Osteoblast (primary cell): ENCODE results near the gene HABP2. TPM values are rescaled to one million over a fixed set of nuclear protein-coding genes. Genes with fewer than 3 reads are reported as not detected.

ENCODE experiments used
- DNase-seq: peaks from one replicate; pipeline ENCODE4 v3.0.0; 2011; ENCODE audit warnings: low spot score, mixed read lengths; ENCODE audit not compliant: insufficient read length; ENCODE audit errors: missing footprints
- H2AFZ ChIP-seq: 2 replicates; pipeline ENCODE4 v1.6.0; 2011; ENCODE audit warnings: mild to moderate bottlenecking, low read length
- H3K27ac ChIP-seq: 2 replicates; pipeline ENCODE4 v1.5.1; 2011; ENCODE audit warnings: mild to moderate bottlenecking, low read depth, low read length, moderate library complexity
- H3K27me3 ChIP-seq: 2 replicates; pipeline ENCODE4 v1.6.0; 2012; ENCODE audit warnings: mild to moderate bottlenecking, control low read depth, inconsistent platforms, low read length, moderate library complexity; ENCODE audit not compliant: insufficient read depth
- H3K36me3 ChIP-seq: 2 replicates; pipeline ENCODE4 v1.5.1; 2011; ENCODE audit warnings: mild to moderate bottlenecking, low read length, control low read depth, moderate library complexity; ENCODE audit not compliant: insufficient read depth
- H3K4me1 ChIP-seq: 2 replicates; pipeline ENCODE4 v1.5.1; 2011; ENCODE audit warnings: mild to moderate bottlenecking, low read length, control low read depth, moderate library complexity; ENCODE audit not compliant: insufficient read depth
- H3K4me2 ChIP-seq: 2 replicates; pipeline ENCODE4 v1.6.0; 2011; ENCODE audit warnings: mild to moderate bottlenecking, low read length; ENCODE audit not compliant: insufficient read depth
- H3K4me3 ChIP-seq: fragments of 200-600 bp; sonication (generic); 3 replicates; pipeline ENCODE4 v1.5.1; 2012; ENCODE audit warnings: mild to moderate bottlenecking, low read length, inconsistent platforms; ENCODE audit not compliant: insufficient read depth
- H3K79me2 ChIP-seq: 2 replicates; pipeline ENCODE4 v1.6.0; 2012; ENCODE audit warnings: mild to moderate bottlenecking, low read length, control low read depth, inconsistent platforms; ENCODE audit not compliant: insufficient read depth
- H3K9me3 ChIP-seq: 2 replicates; pipeline ENCODE4 v1.5.1; 2011; ENCODE audit warnings: low read depth, low read length, control low read depth
- H4K20me1 ChIP-seq: 2 replicates; pipeline ENCODE4 v1.6.0; 2012; ENCODE audit warnings: mild to moderate bottlenecking, low read length, control low read depth; ENCODE audit not compliant: insufficient read depth
- CTCF ChIP-seq: IDR thresholded peaks from 2 replicates; pipeline ENCODE4 v1.5.1; 2011; ENCODE audit warnings: mild to moderate bottlenecking, low read depth, low read length, moderate library complexity; ENCODE audit errors: extremely low read depth
- total RNA-seq: library from RNA; depleted of rRNA; stranded (reverse); fragments of >200 nt; gene quantifications from 2 replicates; pipeline ENCODE4 v1.2.3, GENCODE V29; 2012

Gene HABP2
- total RNA-seq, 1 donor, result not detected

DNA sequence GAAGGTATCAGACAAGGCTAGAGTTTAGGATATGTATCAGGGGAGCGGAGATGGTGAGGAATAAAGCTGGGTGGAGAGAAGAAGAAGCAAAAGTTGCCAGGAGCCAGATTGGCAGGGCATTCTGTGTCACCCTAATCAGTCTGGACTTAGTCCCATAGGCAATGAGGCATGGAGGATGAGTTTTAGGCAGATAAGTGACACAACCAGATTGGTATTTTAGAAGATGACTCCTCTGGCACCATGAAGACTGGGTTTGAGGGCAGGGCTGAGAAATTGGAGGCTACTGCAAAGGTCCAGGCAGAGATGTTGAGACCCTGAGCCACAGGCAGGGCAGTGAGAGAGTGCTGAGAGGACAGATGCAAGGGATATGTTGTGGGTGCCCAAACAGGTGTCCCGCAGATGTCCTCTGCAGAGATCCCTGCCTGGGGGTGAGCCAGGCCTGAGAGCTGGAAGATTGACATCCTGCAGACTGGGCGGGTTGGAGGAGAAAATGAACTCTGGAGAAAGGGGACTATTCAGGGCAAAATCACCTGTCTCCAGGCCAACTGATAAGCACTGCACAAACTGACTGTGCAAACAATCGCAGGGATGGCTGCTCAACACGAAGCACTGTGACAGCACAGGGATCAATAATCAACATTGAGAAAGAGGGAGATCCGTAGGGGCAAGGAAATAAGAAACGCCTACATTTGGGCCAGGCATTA, 11.9 kb upstream of the HABP2 start:
- Histone ChIP-seq H3K27ac (no peak overlapping the region), H4K20me1 (no peaks in the 10 kb centered on the region), H3K79me2 (no peaks in the 10 kb centered on the region), H3K4me2 (no peak overlapping the region), H3K4me1 (peaks cover 5% of the 10 kb centered on the region), H3K9me3 (no peaks in the 10 kb centered on the region), H2AFZ (no peak overlapping the region), H3K27me3 (peaks cover 6% of the 10 kb centered on the region), H3K4me3 (no peak overlapping the region), H3K36me3 (no peaks in the 10 kb centered on the region)
- no peak for DNase-seq
- TF ChIP-seq CTCF, result no peak

- Histone ChIP-seq H3K27ac (no peak overlapping the region), H3K4me3 (no peak overlapping the region), H3K4me2 (no peak overlapping the region), H4K20me1 (no peaks in the 10 kb centered on the region), H3K27me3 (peaks cover 6% of the 10 kb centered on the region), H3K36me3 (no peaks in the 10 kb centered on the region), H3K79me2 (no peaks in the 10 kb centered on the region), H3K4me1 (peaks cover 5% of the 10 kb centered on the region), H3K9me3 (no peaks in the 10 kb centered on the region), H2AFZ (no peak overlapping the region)
- TF ChIP-seq CTCF, result no peak
- no peak for DNase-seq
These were observed 11.3 kb upstream of the HABP2 start for GRCh38 chr10:113541549-113541927.

DNA sequence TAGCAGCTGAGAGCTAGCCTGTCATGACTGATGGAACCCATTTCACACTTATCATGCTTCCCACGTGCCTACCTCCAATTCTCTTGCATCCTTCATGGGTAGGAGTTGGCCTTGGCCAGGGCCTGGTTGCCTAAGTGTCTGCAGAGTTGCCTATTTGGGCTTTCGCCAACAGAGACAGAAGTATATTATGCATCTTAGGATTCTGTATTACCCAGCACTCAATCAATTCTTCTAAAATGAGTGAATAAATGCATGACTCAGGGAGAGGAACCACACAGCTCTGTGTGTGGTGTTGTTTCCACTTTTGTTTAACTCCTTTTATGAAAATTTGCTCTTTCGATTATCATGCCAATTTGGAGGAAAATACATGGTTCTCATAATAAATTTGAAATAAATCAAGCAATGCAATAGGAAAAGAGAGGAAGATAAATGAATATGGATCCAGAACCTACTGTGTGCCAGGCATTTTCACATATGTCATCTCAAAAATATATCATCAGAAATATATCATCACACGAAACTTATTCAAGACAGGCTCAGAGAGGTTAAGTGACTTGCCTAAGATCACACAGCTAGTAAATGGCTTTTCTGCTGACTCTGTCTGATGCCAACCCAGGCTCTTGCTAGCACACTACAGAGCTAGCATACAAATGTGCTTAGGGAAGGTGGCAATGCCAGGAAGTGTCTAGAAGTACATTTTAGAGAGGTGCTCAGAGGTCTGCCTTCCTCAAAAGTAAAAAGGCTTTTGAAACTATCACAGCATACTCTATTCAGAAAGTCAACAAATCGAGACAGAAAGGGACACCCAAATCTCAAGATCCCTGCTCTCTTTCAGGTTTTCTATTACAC, 9.5 kb upstream of the HABP2 start:
- H3K4me2 ChIP-seq, result no peak overlapping the region
- peaks cover 5% of the 10 kb centered on the region for H3K4me1 ChIP-seq
- no peaks in the 10 kb centered on the region for H3K79me2 ChIP-seq
- no peaks in the 10 kb centered on the region for H3K36me3 ChIP-seq
- H3K9me3 ChIP-seq, result no peaks in the 10 kb centered on the region
- H2AFZ ChIP-seq, result no peak overlapping the region
- DNase-seq, result no peak
- no peak overlapping the region for H3K4me3 ChIP-seq
- peaks cover 3% of the 10 kb centered on the region for H3K27me3 ChIP-seq
- no peak overlapping the region for H3K27ac ChIP-seq
- no peaks in the 10 kb centered on the region for H4K20me1 ChIP-seq
- no peak for TF ChIP-seq CTCF

DNA sequence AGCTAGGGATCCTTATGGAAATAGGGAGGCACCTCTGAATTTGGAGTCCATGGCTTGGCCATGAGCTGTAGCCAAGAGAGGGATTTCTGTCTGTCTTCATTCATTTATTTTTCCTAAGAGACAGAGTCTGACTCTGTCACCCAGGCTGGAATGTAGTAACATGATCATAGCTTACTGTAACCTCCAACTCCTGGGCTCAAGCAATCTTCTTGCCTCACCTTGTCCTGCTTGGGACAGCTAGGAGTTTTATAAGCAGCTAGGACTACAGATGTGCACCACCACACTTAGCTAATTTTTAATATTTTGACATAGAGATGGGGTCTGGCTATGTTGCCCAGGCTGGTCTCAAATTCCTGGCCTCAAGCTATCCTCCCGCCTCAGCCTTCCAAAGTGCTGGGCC, 8.5 kb upstream of the HABP2 start:
- Histone ChIP-seq H3K9me3 (no peaks in the 10 kb centered on the region), H2AFZ (no peak overlapping the region), H3K4me3 (no peak overlapping the region), H4K20me1 (no peaks in the 10 kb centered on the region), H3K36me3 (no peaks in the 10 kb centered on the region), H3K79me2 (no peaks in the 10 kb centered on the region), H3K27me3 (no peaks in the 10 kb centered on the region), H3K4me2 (no peak overlapping the region), H3K27ac (no peak overlapping the region), H3K4me1 (peaks cover 3% of the 10 kb centered on the region)
- TF ChIP-seq CTCF, result no peak
- DNase-seq, result no peak
